GM12864 (cell line): Measurements from ENCODE around the gene CLEC1A.
A peak's percentile ranks its signal among the peaks of the same experiment; 100 is the strongest.
"Not testable (repeated sequence)": the region's sequence is repeated elsewhere in the genome, so short reads cannot be mapped to it uniquely, and the experiment has no call there.

Source experiments
- DNase-seq: peaks from one replicate; pipeline ENCODE4 v3.0.0-alpha.2; 2011; ENCODE audit warnings: low read depth
- H3K4me3 ChIP-seq: 2 replicates; pipeline ENCODE4 v1.5.1; 2011; ENCODE audit warnings: mild to moderate bottlenecking, low read depth, low read length, control low read depth
- CTCF ChIP-seq: IDR thresholded peaks from 2 replicates; pipeline ENCODE4 v1.5.1; 2011; ENCODE audit warnings: low read depth, mild to moderate bottlenecking, moderate library complexity, low read length, control low read depth, inconsistent platforms; ENCODE audit errors: missing control alignments

CLEC1A gene

DNA sequence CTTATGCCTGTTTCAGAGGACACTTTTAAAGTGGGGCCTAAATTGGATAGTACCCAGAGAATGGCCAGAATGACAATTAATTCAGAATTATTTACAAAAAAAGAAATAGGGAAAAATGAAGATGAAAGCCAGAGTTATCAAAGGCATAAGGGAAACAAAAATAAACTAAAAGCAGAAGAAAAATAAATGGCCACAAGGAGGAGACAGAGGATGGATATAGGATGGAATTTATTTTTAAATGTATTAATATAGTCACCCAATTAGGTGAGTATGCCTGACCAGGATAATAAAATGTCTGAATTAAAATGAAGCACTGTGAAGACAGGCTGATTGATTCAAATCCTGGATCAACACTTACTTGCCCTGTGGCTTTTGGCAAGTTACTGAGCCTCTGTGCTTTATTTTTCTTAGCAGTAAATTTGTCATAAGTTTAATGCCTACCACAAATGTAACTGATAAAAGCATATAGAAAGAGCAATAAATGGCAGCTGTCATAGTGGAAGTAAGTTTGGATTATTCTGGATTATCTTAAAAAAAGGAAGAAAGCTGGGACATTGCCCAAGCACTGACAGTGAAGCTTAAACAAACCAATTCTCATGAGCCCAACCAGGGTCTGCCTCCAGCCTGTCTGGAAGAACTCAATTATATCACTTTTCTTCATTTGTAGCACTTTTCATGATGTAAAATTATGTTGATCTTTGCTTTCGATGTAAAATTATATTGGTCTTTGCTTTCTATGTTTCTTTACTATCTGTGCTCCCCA, 64.8 kb downstream of the CLEC1A start:
- TF ChIP-seq CTCF: peak; percentile 32
- no peak overlapping the region for H3K4me3 ChIP-seq
- no peak for DNase-seq

DNA sequence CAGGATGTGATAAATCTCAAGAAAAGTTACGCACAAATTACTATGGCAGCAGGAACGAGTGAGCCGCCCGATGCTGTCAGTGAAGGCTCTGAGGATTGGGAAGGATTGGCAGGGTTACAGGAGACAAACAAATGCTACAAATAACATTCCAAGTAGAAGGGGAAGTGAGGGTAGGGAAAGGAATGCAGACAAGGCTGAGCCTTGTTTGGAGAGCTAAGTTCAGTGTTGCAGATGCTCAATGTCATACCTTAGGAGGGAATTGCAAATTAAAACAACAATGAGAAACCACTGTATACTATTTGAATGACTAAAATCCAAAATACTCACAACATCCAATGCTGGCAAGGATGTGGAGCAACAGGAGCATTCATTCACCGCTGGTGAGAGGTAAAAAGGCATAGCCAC, 67.0 kb downstream of the CLEC1A start:
- H3K4me3 ChIP-seq: no peak overlapping the region
- no peak for TF ChIP-seq CTCF
- no peak for DNase-seq

GRCh38 chr12:10031321-10031720, 67.5 kb downstream of the CLEC1A start:
- H3K4me3 ChIP-seq: no peak overlapping the region
- no peak for DNase-seq
- TF ChIP-seq CTCF: no peak

- no peak for DNase-seq
- no peak for TF ChIP-seq CTCF
- H3K4me3 ChIP-seq: no peak within 1 kb of the TSS
Measured at GRCh38 chr12:10030446-10030845, 68.3 kb downstream of the CLEC1A start, which contains the start of gene CLEC9A. CLEC9A (plus strand) TSS chr12:10030682; CDS start chr12:10052688, 22,006 bp downstream.

GRCh38 chr12:10027721-10028120, 71.1 kb downstream of the CLEC1A start:
- no peak for TF ChIP-seq CTCF
- no peak overlapping the region for H3K4me3 ChIP-seq
- DNase-seq: no peak

GRCh38 chr12:10027311-10027710, 71.5 kb downstream of the CLEC1A start:
- no peak for DNase-seq
- TF ChIP-seq CTCF: no peak
- H3K4me3 ChIP-seq: no peak overlapping the region

DNA sequence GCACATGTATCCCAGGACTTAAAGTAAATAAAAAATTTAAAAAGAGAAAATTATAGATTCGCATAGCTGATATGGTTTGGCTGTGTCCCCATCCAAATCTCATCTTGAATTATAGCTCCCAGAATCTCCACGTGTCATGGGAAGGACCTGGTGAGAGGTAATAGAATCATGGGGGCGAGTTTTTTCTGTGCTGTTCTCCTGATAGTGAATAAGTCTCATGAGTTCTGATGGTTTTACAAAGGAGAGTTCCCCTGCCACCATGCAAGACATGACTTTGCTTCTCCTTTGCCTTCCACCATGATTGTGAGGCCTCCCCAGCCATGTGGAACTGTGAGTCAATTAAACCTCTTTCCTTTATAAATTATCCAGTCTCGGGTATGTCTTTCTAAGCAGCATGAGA, 72.1 kb downstream of the CLEC1A start:
- DNase-seq, H3K4me3 ChIP-seq: not testable (repeated sequence)
